Neural progenitor cell (in vitro differentiated cells): ENCODE measurements around the gene CD151.

Experiments
- EZH2 ChIP-seq: fragments of 200-600 bp; sonication (generic); IDR thresholded peaks from 2 replicates; pipeline ENCODE4 v1.6.1; 2017; ENCODE audit warnings: antibody characterized with exemption, mild to moderate bottlenecking, moderate library complexity
- EZH2phosphoT487 ChIP-seq: fragments of 200-600 bp; sonication (generic); IDR thresholded peaks from 2 replicates; pipeline ENCODE4 v1.6.1; 2017; ENCODE audit warnings: antibody characterized with exemption
- TF ChIP-seq, protein P1 (sequence below): fragments of 200-600 bp; sonication (generic); IDR thresholded peaks from 2 replicates; pipeline ENCODE4 v1.5.1; 2017; ENCODE audit warnings: antibody characterized with exemption, mild to moderate bottlenecking

DNA sequence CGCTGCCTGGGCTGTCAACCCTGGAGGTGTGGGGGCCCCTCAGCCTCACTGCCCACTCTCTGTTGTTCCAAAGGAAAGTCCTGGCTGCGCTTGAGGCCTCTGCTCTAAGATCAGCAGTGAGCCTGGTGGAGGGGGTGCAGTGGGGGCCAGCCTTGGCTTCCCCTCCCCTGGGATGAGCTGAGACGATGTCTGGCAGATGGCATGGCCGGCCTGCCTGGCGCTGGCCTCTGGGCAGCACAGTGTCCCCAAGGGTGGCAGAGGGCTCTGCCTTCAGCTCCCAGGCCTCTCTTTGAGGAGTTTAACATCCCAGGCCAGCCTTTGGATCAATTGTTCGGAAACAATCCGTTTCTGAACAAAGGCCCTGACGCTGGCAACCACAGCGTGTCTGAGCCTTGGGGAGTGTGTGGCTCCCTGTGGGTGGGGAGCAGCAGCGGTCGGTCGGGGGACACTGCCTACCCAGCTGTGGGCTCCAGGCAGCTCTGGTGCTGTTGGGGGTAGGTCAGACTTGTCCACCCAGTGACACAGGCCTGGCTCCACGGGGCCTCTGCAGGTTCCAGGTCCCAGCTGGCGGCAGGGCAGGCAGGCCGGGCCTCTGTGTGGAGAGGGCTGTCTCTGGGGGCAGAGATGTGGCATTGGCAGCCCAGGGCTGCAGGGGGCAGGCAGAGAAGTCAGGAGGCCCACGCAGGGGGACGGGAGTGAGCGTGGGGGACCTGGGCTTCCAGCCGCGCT, 22.0 kb downstream of the CD151 start:
- TF ChIP-seq EZH2phosphoT487 (no peak), EZH2 (no peak)
- TF ChIP-seq, protein P1, sequence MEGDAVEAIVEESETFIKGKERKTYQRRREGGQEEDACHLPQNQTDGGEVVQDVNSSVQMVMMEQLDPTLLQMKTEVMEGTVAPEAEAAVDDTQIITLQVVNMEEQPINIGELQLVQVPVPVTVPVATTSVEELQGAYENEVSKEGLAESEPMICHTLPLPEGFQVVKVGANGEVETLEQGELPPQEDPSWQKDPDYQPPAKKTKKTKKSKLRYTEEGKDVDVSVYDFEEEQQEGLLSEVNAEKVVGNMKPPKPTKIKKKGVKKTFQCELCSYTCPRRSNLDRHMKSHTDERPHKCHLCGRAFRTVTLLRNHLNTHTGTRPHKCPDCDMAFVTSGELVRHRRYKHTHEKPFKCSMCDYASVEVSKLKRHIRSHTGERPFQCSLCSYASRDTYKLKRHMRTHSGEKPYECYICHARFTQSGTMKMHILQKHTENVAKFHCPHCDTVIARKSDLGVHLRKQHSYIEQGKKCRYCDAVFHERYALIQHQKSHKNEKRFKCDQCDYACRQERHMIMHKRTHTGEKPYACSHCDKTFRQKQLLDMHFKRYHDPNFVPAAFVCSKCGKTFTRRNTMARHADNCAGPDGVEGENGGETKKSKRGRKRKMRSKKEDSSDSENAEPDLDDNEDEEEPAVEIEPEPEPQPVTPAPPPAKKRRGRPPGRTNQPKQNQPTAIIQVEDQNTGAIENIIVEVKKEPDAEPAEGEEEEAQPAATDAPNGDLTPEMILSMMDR: no peak
